GM10266 (cell line): ENCODE data around the gene MAST3.
A peak's percentile ranks its signal among the peaks of the same experiment; 100 is the strongest.

ENCODE experiments used
- DNase-seq: peaks from one replicate; pipeline ENCODE4 v3.0.0; 2012; ENCODE audit errors: extremely low spot score
- TF ChIP-seq, protein P1 (sequence below): IDR thresholded peaks from 2 replicates; pipeline ENCODE4 v1.5.1; 2012; ENCODE audit warnings: mild to moderate bottlenecking, low read depth; ENCODE audit not compliant: control insufficient read depth, insufficient read depth; ENCODE audit errors: missing control alignments

The MAST3 gene

DNA sequence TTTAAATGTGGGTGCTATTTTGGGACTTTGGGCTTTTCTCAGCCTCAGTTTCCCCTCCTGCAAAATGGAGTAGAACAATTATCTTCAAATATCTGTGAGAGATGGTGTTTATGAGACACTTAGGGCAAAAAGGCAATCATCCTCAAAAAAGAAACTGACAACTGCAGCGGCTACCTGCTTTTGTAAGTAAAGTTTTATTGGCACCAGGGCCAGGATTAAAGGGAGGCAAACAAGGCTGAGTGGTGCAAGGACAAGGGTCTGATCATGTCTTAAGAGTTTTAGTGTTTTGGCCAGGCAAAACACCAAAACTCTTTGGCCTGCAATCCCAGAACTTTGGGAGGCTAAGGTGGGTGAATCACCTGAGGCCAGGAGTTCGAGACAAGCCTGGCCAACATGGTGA lies 1.3 kb upstream of the MAST3 start:
- TF ChIP-seq, protein P1, sequence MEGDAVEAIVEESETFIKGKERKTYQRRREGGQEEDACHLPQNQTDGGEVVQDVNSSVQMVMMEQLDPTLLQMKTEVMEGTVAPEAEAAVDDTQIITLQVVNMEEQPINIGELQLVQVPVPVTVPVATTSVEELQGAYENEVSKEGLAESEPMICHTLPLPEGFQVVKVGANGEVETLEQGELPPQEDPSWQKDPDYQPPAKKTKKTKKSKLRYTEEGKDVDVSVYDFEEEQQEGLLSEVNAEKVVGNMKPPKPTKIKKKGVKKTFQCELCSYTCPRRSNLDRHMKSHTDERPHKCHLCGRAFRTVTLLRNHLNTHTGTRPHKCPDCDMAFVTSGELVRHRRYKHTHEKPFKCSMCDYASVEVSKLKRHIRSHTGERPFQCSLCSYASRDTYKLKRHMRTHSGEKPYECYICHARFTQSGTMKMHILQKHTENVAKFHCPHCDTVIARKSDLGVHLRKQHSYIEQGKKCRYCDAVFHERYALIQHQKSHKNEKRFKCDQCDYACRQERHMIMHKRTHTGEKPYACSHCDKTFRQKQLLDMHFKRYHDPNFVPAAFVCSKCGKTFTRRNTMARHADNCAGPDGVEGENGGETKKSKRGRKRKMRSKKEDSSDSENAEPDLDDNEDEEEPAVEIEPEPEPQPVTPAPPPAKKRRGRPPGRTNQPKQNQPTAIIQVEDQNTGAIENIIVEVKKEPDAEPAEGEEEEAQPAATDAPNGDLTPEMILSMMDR, result no peak
- DNase-seq, result no peak

DNA sequence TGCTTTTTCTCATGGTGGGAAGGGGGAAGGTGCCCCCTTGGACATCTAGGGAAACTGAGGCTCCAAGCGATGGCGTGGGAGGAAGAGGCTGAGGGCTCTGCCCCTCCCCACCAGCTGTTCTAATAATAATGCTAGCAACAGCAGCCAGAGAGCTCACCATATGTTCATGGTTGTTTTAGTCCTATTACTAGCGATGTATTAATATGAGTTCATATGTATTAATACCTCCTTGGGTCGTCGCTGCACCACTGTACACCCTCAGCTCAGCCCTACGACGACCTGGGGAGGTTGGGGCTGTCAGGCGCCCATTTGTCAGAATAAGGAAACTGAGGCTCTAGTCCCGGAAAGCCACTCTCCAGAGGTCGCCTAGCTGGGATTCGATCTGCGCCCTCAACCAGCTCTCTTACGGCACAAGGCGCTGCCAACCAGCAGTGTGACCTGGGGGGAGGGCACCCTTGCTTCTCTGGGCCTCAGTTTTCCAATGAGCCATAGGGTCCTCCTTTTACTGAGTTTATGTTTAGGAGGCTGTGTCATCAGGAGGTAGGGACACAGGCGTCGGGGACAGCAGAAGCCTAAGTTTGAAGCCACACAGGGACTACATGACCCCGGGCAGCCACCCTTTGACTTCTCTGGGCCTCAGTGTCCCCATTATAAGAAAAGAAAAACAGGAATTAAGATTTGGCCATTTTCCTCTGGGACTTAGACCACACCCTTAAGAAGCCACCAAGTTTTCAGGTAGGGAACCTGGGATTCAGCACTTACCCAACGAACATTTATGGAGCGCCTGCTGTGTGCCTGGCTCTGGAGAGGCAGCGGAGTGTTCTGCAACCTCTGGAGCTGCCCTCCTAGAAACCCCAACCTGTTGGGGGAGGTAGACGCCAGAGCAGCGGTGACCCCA lies 664 bp downstream of the MAST3 start:
- no peak for DNase-seq
- TF ChIP-seq, protein P1, result no peak

DNA sequence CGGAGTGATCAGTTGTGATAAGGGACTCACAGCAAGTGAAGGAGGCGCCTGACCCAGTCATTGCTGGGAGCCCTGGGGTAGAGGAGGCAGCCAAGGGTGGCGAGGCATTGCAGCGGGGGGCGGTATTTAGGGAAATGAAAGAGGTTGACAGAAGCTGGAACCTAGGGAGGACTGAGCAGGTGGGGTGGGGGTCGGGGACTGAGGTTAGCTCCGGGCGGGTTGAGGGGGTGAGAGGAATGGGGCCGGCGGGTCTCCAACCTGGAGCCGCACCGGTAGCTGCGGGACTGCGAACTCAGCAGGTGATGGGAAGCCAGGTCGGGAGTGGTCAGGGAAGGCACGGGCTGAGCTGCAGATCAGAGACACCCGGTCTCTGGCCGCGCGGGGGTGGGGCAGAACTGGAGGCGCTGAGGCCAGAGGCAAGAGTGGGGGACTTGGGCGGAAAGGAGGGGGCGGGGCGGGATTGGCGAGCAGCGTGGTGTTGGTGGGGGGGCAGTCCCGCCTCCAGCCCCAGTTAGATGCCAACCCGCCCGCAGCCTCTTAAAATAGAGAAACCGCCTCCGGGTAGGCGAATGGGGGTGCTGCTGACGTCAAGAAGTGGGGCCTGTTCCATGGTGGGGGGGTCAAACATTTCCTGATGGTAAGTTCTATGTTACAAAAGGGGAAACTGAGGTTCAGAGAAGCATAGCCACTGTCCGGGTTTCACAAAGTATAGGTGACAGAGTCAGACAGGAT lies 1.5 kb downstream of the MAST3 start:
- peak; percentile 85 for DNase-seq

DNA sequence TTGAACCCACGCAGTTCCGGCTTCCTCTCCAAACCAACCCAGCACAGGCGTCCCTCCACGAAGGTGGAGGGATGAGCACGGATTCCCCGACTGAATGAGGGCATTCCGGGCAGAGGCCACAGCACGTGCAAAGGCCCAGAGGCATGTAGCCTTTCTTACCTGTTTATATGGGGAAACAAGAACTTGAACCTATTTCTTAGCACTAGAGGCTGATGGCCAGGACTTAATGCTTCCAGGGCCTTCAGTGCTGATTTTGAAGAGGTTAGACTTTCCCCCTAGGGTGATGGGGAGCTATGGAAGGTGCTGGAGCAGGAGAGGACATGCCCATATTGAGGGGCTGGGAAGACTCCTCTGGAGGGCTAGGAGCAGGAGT lies 2.0 kb downstream of the MAST3 start:
- peak; percentile 42 for DNase-seq
- TF ChIP-seq, protein P1, result no peak

More for the DNA sequence above, 1.5 kb downstream of the MAST3 start:
- TF ChIP-seq, protein P1, result no peak

DNA sequence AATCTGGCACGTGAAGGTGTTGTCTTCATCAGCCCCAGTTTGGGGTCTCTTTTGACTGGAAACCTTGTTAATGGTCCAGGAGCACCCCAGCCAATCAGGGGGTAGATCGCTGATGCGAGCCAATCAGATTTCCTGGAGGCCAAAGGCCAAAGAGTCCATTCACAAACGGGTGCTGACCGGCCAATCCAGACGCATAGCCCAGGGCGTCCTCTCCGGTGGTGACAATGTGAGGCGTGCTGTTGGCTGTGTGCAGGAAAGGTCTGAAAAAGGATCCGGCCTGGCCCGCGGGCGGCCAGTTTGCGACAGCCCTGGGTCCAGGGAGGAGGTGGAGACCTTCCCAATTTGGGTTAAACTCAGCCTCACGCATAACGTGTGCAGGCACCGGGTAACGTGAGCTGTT lies 3.1 kb downstream of the MAST3 start:
- TF ChIP-seq, protein P1, result no peak
- no peak for DNase-seq

DNA sequence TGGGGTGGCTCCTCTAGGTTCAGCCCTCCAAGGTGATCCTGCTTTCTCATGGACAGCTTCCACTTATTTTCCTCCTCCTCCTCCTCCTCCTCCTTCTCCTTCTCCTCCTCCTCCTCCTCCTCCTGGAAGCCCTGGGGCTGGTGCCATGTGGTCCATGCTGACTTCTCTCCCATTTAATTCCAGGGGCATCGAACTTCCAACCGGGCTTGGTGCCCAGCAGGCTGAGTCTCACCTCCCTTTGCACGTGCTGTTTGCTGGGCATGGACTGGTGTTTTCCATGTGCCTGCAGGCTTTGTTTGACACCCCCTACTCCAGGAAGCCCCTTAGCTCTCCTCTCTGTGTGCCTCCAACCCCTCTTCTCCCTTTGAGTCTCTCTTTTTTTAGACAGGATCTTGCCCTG lies 3.7 kb downstream of the MAST3 start:
- TF ChIP-seq, protein P1, result no peak
- DNase-seq, result no peak
